SK-N-SH (cell line): ENCODE measurements around the gene KLRC3. TPM values are rescaled to one million over a fixed set of nuclear protein-coding genes. Genes with fewer than 3 reads are reported as not detected.

Experiments used
- CTCF ChIA-PET: fragments of 300-600, 350-600 bp; formaldehyde crosslinking; extraction: SDS; loops from one replicate; lab custom pipeline; 2021; lab: Yijun Ruan, JAX
- POLR2A ChIA-PET: fragments of 350-600 bp; sonication (Branson Sonifier 250); formaldehyde crosslinking; extraction: SDS; loops from one replicate; lab custom pipeline; 2020; ENCODE audit warnings: antibody characterized with exemption, inconsistent platforms; lab: Yijun Ruan, JAX
- DNase-seq: peaks from one replicate; pipeline ENCODE4 v3.0.0; 2012
- H2AFZ ChIP-seq: fragments of 200-600 bp; sonication (generic); 2 replicates; pipeline ENCODE4 v1.8.1; 2016; ENCODE audit warnings: antibody characterized with exemption, mild to moderate bottlenecking, low read depth
- H3F3A ChIP-seq: fragments of 200-600 bp; sonication (generic); replicated peaks from 2 replicates; pipeline ENCODE3; 2016; ENCODE audit warnings: antibody characterized with exemption, mild to moderate bottlenecking; ENCODE audit not compliant: insufficient read depth
- H3K27ac ChIP-seq, 2 experiments: fragments of 200-500 bp in 1 of 2; fragments of 200-600 bp in 1 of 2; sonication (Bioruptor generic) in 1 of 2; sonication (generic), shearing (Covaris generic) in 1 of 2; 2 replicates each; pipeline versions ENCODE4 v1.5.1 to v1.6.1; 2014 to 2016; ENCODE audit warnings: low read depth in 2 of 2, inconsistent platforms in 1 of 2, low read length in 1 of 2, mild to moderate bottlenecking in 1 of 2, mixed read lengths in 1 of 2
- H3K27me3 ChIP-seq: fragments of 200-600 bp; sonication (generic), shearing (Covaris generic); 2 replicates; pipeline ENCODE4 v1.6.1; 2016; ENCODE audit warnings: mixed run types; ENCODE audit not compliant: insufficient read depth
- H3K36me3 ChIP-seq, 2 experiments: fragments of 200-500 bp in 1 of 2; fragments of 200-600 bp in 1 of 2; sonication (Bioruptor generic) in 1 of 2; sonication (generic) in 1 of 2; replicated peaks in 1 of 2; 2 replicates each; pipeline versions ENCODE3 to v1.5.1; 2014 to 2016; ENCODE audit warnings: low read length in 1 of 2, mild to moderate bottlenecking in 1 of 2; ENCODE audit not compliant: insufficient read depth in 2 of 2, control insufficient read depth in 1 of 2
- H3K4me1 ChIP-seq, 2 experiments: fragments of 200-500 bp in 1 of 2; fragments of 200-600 bp in 1 of 2; sonication (Bioruptor generic) in 1 of 2; sonication (generic), shearing (Covaris generic) in 1 of 2; 2 replicates each; pipeline versions ENCODE4 v1.5.1 to v1.6.1; 2014 to 2016; ENCODE audit warnings: low read depth in 1 of 2, low read length in 1 of 2, mixed run types in 1 of 2; ENCODE audit not compliant: insufficient read depth in 2 of 2, control insufficient read depth in 1 of 2
- H3K4me2 ChIP-seq: fragments of 200-600 bp; sonication (generic), shearing (Covaris generic); 2 replicates; pipeline ENCODE4 v1.6.1; 2017; ENCODE audit warnings: mixed run types
- H3K4me3 ChIP-seq, 2 experiments: fragments of 200-500 bp in 1 of 2; fragments of 200-600 bp in 1 of 2; sonication (Bioruptor generic) in 1 of 2; sonication (generic), shearing (Covaris generic) in 1 of 2; 2 replicates each; pipeline versions ENCODE4 v1.5.1 to v1.8.1; 2014 to 2016; ENCODE audit warnings: low read depth in 2 of 2, inconsistent platforms in 1 of 2, low read length in 1 of 2, mild to moderate bottlenecking in 1 of 2, mixed read lengths in 1 of 2, moderate library complexity in 1 of 2
- H3K79me2 ChIP-seq: fragments of 200-600 bp; sonication (generic); 2 replicates; pipeline ENCODE4 v1.8.1; 2017; ENCODE audit warnings: mild to moderate bottlenecking; ENCODE audit not compliant: insufficient read depth
- H3K9ac ChIP-seq: fragments of 200-600 bp; sonication (generic); 2 replicates; pipeline ENCODE4 v1.6.1; 2017; ENCODE audit warnings: mixed run types
- H3K9me2 ChIP-seq: fragments of 200-600 bp; sonication (generic); 2 replicates; pipeline ENCODE4 v1.6.1; 2017; ENCODE audit warnings: mixed run types
- H3K9me3 ChIP-seq: fragments of 200-600 bp; sonication (generic); 2 replicates; pipeline ENCODE4 v1.6.1; 2017; ENCODE audit warnings: mixed run types, mild to moderate bottlenecking, moderate library complexity
- H4K20me1 ChIP-seq: fragments of 200-600 bp; sonication (generic); 2 replicates; pipeline ENCODE4 v1.6.1; 2017; ENCODE audit warnings: mild to moderate bottlenecking, mixed run types; ENCODE audit not compliant: insufficient read depth
- ELF1 ChIP-seq: IDR thresholded peaks from 2 replicates; pipeline ENCODE4 v1.4.0; 2012
- EP300 ChIP-seq, 2 experiments: IDR thresholded peaks; 2 replicates each; pipeline versions ENCODE4 v1.4.0 to v1.6.1; 2012; ENCODE audit warnings: borderline replicate concordance in 1 of 2, low read depth in 1 of 2, low read length in 1 of 2
- FOSL2 ChIP-seq: IDR thresholded peaks from 2 replicates; pipeline ENCODE4 v1.4.0; 2012; ENCODE audit warnings: low read depth, mild to moderate bottlenecking, moderate library complexity, borderline replicate concordance
- FOXM1 ChIP-seq: IDR thresholded peaks from 2 replicates; pipeline ENCODE4 v1.4.0; 2012; ENCODE audit warnings: low read depth, mild to moderate bottlenecking
- GABPA ChIP-seq: IDR thresholded peaks from 2 replicates; pipeline ENCODE4 v1.4.0; 2012; ENCODE audit warnings: low read depth, mild to moderate bottlenecking
- GATA2 ChIP-seq: sonication (generic); formaldehyde crosslinking; IDR thresholded peaks from 2 replicates; pipeline ENCODE4 v1.5.0; 2020; ENCODE audit warnings: mild to moderate bottlenecking, missing genetic modification reagents
- JUND ChIP-seq: IDR thresholded peaks from 2 replicates; pipeline ENCODE4 v1.4.0; 2012
- MEF2A ChIP-seq: IDR thresholded peaks from 2 replicates; pipeline ENCODE4 v1.4.0; 2012; ENCODE audit warnings: low read depth, borderline replicate concordance
- MXI1 ChIP-seq: IDR thresholded peaks from 2 replicates; pipeline ENCODE4 v1.6.1; 2012; ENCODE audit warnings: mild to moderate bottlenecking, low read depth, low read length, improper control_type of control experiment
- NFIC ChIP-seq: IDR thresholded peaks from 2 replicates; pipeline ENCODE4 v1.4.0; 2012; ENCODE audit warnings: borderline replicate concordance
- NRF1 ChIP-seq: IDR thresholded peaks from 2 replicates; pipeline ENCODE4 v1.6.1; 2012; ENCODE audit warnings: low read depth, mild to moderate bottlenecking, low read length
- POLR2AphosphoS5 ChIP-seq: IDR thresholded peaks from 2 replicates; pipeline ENCODE4 v1.6.1; 2012; ENCODE audit warnings: low read depth, low read length
- RAD21 ChIP-seq: IDR thresholded peaks from 2 replicates; pipeline ENCODE4 v1.6.1; 2012; ENCODE audit warnings: mild to moderate bottlenecking, low read length
- RXRA ChIP-seq: IDR thresholded peaks from 2 replicates; pipeline ENCODE4 v1.4.0; 2012; ENCODE audit warnings: low read depth, mild to moderate bottlenecking, borderline replicate concordance
- SIN3A ChIP-seq: IDR thresholded peaks from 2 replicates; pipeline ENCODE4 v1.6.1; 2012; ENCODE audit warnings: low read depth, mild to moderate bottlenecking, low read length, moderate library complexity, borderline replicate concordance
- SMC3 ChIP-seq: IDR thresholded peaks from 2 replicates; pipeline ENCODE4 v1.6.1; 2012; ENCODE audit warnings: low read depth, low read length, improper control_type of control experiment
- TCF12 ChIP-seq: IDR thresholded peaks from 2 replicates; pipeline ENCODE4 v1.4.0; 2012
- TEAD4 ChIP-seq: IDR thresholded peaks from 2 replicates; pipeline ENCODE4 v1.4.0; 2012; ENCODE audit warnings: mild to moderate bottlenecking, borderline replicate concordance; ENCODE audit not compliant: insufficient read depth
- YY1 ChIP-seq: IDR thresholded peaks from 2 replicates; pipeline ENCODE4 v1.4.0; 2012; ENCODE audit warnings: low read depth, mild to moderate bottlenecking
- WGBS: methylation state at CpG from one replicate; pipeline ENCODE4 v1.1.6; 2017; ENCODE audit warnings: low lambda C conversion rate; 5-methylcytosine and 5-hydroxymethylcytosine counted together
- polyA plus RNA-seq, 3 experiments: library from polyadenylated mRNA; depleted of rRNA; stranded (reverse); fragments of >200 nt; gene quantifications; 2 replicates each; pipeline ENCODE4 v1.2.3, GENCODE V29; 2012
- TF ChIP-seq, protein P1 (sequence below): IDR thresholded peaks from 2 replicates; pipeline ENCODE4; 2012
- TF ChIP-seq, protein P2 (sequence below): IDR thresholded peaks from 2 replicates; pipeline ENCODE4 v1.4.0; 2012; ENCODE audit warnings: low read depth

KLRC3 gene
- polyA plus RNA-seq, 1 of the 3 experiments (the other 2 are of a cell fraction) = not detected

DNA sequence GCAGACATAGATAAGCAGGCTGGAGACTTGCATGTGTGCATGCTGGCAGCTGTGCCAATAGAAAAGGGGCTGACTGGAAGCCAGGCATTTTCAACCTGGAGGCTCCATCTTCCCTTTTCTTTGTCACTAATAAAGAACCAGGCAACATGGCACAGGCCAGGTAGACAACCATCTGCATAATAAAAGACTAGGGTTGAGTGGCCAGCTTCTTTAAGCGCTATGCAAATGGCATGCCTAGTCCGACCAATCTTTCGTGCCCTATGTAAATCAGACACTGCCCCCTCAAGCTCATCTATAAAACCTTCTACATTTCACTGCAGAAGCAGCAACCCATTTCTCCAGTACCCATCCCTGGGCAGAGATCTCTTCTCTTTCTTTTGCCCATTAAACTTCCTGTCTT, 37.4 kb upstream of the KLRC3 start:
- no peak overlapping the region for H2AFZ ChIP-seq
- no peak for TF ChIP-seq TEAD4
- no peak for TF ChIP-seq JUND
- no peak for TF ChIP-seq MEF2A
- no peak for TF ChIP-seq SMC3
- TF ChIP-seq TCF12 = no peak
- TF ChIP-seq RXRA = no peak
- TF ChIP-seq POLR2AphosphoS5 = no peak
- TF ChIP-seq EP300 (IDR thresholded peaks at IDR 0.05; ENCODE audit: borderline replicate concordance in 1 of 2, low read depth in 1 of 2, low read length in 1 of 2) = no peak
- TF ChIP-seq NRF1 = no peak
- no peaks in the 10 kb centered on the region for H3K9me2 ChIP-seq
- CTCF ChIA-PET = no interaction called here
- no peak for DNase-seq
- H3K27ac ChIP-seq = no peak overlapping the region
- no peaks in the 10 kb centered on the region for H3F3A ChIP-seq
- no peaks in the 10 kb centered on the region for H3K27me3 ChIP-seq
- no peaks in the 10 kb centered on the region for H3K4me1 ChIP-seq
- H3K4me3 ChIP-seq = no peak overlapping the region
- no peak overlapping the region for H3K4me2 ChIP-seq
- H4K20me1 ChIP-seq = no peaks in the 10 kb centered on the region
- no peaks in the 10 kb centered on the region for H3K79me2 ChIP-seq
- H3K9me3 ChIP-seq = no peaks in the 10 kb centered on the region
- POLR2A ChIA-PET = no interaction called here
- no peaks in the 10 kb centered on the region for H3K36me3 ChIP-seq
- H3K9ac ChIP-seq = no peak overlapping the region
- 19% methylated on average over 3 of the region's 3 CpGs for WGBS

DNA sequence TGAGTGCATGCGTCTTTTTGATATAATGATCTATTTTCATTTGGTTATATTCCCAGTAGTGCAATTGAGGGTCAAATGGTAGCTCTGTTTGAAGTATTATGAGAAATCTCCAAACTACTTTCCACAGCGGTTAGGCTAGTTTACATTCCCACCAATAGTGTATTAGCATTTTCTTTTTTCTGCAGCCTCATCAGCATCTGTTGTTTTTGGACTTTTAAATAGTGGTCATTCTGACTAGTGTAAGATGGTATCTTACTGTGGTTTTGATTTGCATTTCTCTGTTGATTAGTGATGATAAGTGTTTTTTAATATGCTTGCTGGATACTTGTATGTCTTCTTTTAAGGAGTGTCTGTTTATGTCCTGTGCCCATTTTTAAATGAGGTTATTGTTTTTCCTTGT, 36.5 kb upstream of the KLRC3 start:
- no peaks in the 10 kb centered on the region for H3K4me1 ChIP-seq
- no peaks in the 10 kb centered on the region for H3K9me3 ChIP-seq
- ChIA-PET POLR2A (no interaction called here), CTCF (no interaction called here)
- 5% methylated on average over 2 of the region's 2 CpGs for WGBS
- no peaks in the 10 kb centered on the region for H3K79me2 ChIP-seq
- H3K9me2 ChIP-seq = no peaks in the 10 kb centered on the region
- H4K20me1 ChIP-seq = no peaks in the 10 kb centered on the region
- no peak overlapping the region for H3K9ac ChIP-seq
- no peaks in the 10 kb centered on the region for H3F3A ChIP-seq
- H3K27ac ChIP-seq = no peak overlapping the region
- H3K4me3 ChIP-seq = no peak overlapping the region
- H3K36me3 ChIP-seq = no peaks in the 10 kb centered on the region
- DNase-seq = no peak
- H3K27me3 ChIP-seq = no peaks in the 10 kb centered on the region
- no peak overlapping the region for H2AFZ ChIP-seq
- no peak for TF ChIP-seq RAD21
- TF ChIP-seq, protein P1, sequence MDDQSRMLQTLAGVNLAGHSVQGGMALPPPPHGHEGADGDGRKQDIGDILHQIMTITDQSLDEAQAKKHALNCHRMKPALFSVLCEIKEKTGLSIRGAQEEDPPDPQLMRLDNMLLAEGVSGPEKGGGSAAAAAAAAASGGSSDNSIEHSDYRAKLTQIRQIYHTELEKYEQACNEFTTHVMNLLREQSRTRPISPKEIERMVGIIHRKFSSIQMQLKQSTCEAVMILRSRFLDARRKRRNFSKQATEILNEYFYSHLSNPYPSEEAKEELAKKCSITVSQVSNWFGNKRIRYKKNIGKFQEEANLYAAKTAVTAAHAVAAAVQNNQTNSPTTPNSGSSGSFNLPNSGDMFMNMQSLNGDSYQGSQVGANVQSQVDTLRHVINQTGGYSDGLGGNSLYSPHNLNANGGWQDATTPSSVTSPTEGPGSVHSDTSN = no peak
- TF ChIP-seq JUND = no peak
- no peak for TF ChIP-seq ELF1
- no peak for TF ChIP-seq SIN3A
- TF ChIP-seq GABPA = no peak
- TF ChIP-seq YY1 = no peak
- H3K4me2 ChIP-seq = no peak overlapping the region

DNA sequence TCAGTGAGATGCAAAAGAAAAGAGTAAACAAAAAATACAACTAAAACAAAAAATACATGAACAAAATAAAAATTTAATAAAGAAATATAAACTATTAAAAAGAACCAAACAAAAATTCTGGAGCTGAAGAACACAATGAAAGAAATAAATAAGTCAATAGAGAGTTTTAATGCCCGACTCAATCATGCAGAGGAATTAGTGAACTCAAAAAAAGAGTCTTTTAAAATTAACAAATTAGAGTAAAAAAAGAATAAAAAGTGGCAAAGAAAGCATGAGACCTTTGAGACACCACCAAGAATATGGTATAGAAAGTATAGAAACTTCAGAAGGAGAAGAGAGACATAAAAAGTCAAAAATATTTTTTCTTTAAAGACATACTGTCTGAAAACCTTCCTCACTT, 35.4 kb upstream of the KLRC3 start:
- no peak overlapping the region for H2AFZ ChIP-seq
- no peak overlapping the region for H3K27ac ChIP-seq
- ChIA-PET POLR2A (no interaction called here), CTCF (no interaction called here)
- H3K4me1 ChIP-seq = no peaks in the 10 kb centered on the region
- H3F3A ChIP-seq = no peaks in the 10 kb centered on the region
- no peaks in the 10 kb centered on the region for H3K36me3 ChIP-seq
- no peak overlapping the region for H3K9ac ChIP-seq
- TF ChIP-seq FOSL2 (no peak), GATA2 (CRISPR knock-in tag) (no peak), NFIC (no peak), MEF2A (no peak), GABPA (no peak), FOXM1 (no peak), TCF12 (no peak), MXI1 (no peak), YY1 (no peak)
- TF ChIP-seq, protein P2, sequence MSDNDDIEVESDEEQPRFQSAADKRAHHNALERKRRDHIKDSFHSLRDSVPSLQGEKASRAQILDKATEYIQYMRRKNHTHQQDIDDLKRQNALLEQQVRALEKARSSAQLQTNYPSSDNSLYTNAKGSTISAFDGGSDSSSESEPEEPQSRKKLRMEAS = no peak
- H3K79me2 ChIP-seq = no peaks in the 10 kb centered on the region
- no peak for DNase-seq
- H3K27me3 ChIP-seq = no peaks in the 10 kb centered on the region; the same call in 1 of the 2 replicates
- no peaks in the 10 kb centered on the region for H4K20me1 ChIP-seq
- no peaks in the 10 kb centered on the region for H3K9me3 ChIP-seq
- H3K4me2 ChIP-seq = no peak overlapping the region
- H3K4me3 ChIP-seq = no peak overlapping the region
- WGBS = 4% methylated on average over 1 of the region's 1 CpG
- H3K9me2 ChIP-seq = no peaks in the 10 kb centered on the region
